Uterus (tissue), 2 donors: ENCODE results near the gene SELENOM.

Experiments
- POLR2A ChIP-seq, 2 donors: fragments of 450-650 bp; IDR thresholded peaks; one replicate each; pipeline ENCODE4 v1.6.1; 2016; ENCODE audit warnings: antibody characterized with exemption in 2 of 2, mild to moderate bottlenecking in 1 of 2, moderate library complexity in 1 of 2
- TF ChIP-seq, protein P1 (sequence below), 4 experiments: fragments of 200-600 bp in 2 of 4; fragments of 450-650 bp in 2 of 4; sonication (generic) in 2 of 4; IDR thresholded peaks; one replicate each; pipeline ENCODE4 v1.5.1; 2016 to 2019; ENCODE audit warnings: antibody characterized with exemption in 4 of 4, mild to moderate bottlenecking in 2 of 4, moderate library complexity in 1 of 4

GRCh38 chr22:31075961-31076360 lies 31.4 kb downstream of the SELENOM start:
- TF ChIP-seq, protein P1, sequence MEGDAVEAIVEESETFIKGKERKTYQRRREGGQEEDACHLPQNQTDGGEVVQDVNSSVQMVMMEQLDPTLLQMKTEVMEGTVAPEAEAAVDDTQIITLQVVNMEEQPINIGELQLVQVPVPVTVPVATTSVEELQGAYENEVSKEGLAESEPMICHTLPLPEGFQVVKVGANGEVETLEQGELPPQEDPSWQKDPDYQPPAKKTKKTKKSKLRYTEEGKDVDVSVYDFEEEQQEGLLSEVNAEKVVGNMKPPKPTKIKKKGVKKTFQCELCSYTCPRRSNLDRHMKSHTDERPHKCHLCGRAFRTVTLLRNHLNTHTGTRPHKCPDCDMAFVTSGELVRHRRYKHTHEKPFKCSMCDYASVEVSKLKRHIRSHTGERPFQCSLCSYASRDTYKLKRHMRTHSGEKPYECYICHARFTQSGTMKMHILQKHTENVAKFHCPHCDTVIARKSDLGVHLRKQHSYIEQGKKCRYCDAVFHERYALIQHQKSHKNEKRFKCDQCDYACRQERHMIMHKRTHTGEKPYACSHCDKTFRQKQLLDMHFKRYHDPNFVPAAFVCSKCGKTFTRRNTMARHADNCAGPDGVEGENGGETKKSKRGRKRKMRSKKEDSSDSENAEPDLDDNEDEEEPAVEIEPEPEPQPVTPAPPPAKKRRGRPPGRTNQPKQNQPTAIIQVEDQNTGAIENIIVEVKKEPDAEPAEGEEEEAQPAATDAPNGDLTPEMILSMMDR (IDR thresholded peaks at IDR 0.05), result no peak
- TF ChIP-seq POLR2A (IDR thresholded peaks at IDR 0.05), result peak in 1 of 2 donors; percentile 29
